Left lung (tissue), 10 donors: ENCODE results near the gene ABTB1. TPM values are rescaled to one million over a fixed set of nuclear protein-coding genes. Genes with fewer than 3 reads are reported as not detected.
"Not testable (repeated sequence)": the region's sequence is repeated elsewhere in the genome, so short reads cannot be mapped to it uniquely, and the experiment has no call there.

ENCODE experiments used
- ATAC-seq: fragments of 200-7000 bp; cut with Tn5 transposase; one replicate; pipeline ENCODE4 v1.9.1; 2020; ENCODE audit warnings: moderate library complexity
- DNase-seq, 4 donors: peaks; one replicate each; pipeline ENCODE4 v3.0.0-alpha.2; 2013 to 2020
- H3K27ac ChIP-seq, 2 donors: fragments of 200-600 bp; sonication (generic) in 1 of 2; one replicate each; pipeline versions ENCODE4 v1.5.0 to v1.8.0; 2020 to 2021
- H3K27me3 ChIP-seq, 2 donors: fragments of 200-600 bp; sonication (generic) in 1 of 2; one replicate each; pipeline versions ENCODE4 v1.5.0 to v1.8.0; 2020 to 2021
- H3K36me3 ChIP-seq, 2 donors: fragments of 200-600 bp; sonication (generic) in 1 of 2; one replicate each; pipeline versions ENCODE4 v1.5.0 to v1.8.0; 2020 to 2021
- H3K4me1 ChIP-seq, 2 donors: fragments of 200-600 bp; one replicate each; pipeline ENCODE4 v1.8.0; 2021
- H3K4me3 ChIP-seq, 2 donors: fragments of 200-600 bp; sonication (generic) in 1 of 2; one replicate each; pipeline versions ENCODE4 v1.5.0 to v1.8.0; 2020 to 2021; ENCODE audit warnings: mild to moderate bottlenecking in 1 of 2
- H3K9me3 ChIP-seq, 2 donors: fragments of 200-600 bp; sonication (generic) in 1 of 2; one replicate each; pipeline versions ENCODE4 v1.5.0 to v1.8.0; 2020 to 2021
- intact Hi-C, 2 donors: fragments of 100-400 bp; cut with DNase I; formaldehyde crosslinking; loops; one replicate each; pipeline versions ENCODE4 v1.11.2 to v1.14.2; 2022
- polyA plus RNA-seq, 6 donors: library from polyadenylated mRNA; unstranded; fragments of 120-200 nt; gene quantifications; one replicate each; pipeline ENCODE4 v1.2.1, GENCODE V29; 2013; ENCODE audit not compliant: insufficient read length in 6 of 6
- total RNA-seq, 2 donors: library from RNA; stranded (reverse); fragmentation: NEBNext Ultra II Directional; extraction: Animal tissue kit (Norgen Biotek cat#: 25700); gene quantifications; one replicate each; pipeline ENCODE4 v1.2.1, GENCODE V29; 2021
- TF ChIP-seq, protein P1 (sequence below), 2 donors: fragments of 200-600 bp; sonication (generic) in 1 of 2; IDR thresholded peaks; one replicate each; pipeline versions ENCODE4 v1.5.0 to v1.8.0; 2021; ENCODE audit warnings: antibody characterized with exemption in 2 of 2
- donor health status: DM: no; HTN: yes; CAD: no.
- donor health status: DM: no; HTN: no; CAD: no.

ABTB1 gene
- total and polyA plus RNA-seq, 8 donors, result 20.2 to 56.1 (median 26.8) TPM

DNA sequence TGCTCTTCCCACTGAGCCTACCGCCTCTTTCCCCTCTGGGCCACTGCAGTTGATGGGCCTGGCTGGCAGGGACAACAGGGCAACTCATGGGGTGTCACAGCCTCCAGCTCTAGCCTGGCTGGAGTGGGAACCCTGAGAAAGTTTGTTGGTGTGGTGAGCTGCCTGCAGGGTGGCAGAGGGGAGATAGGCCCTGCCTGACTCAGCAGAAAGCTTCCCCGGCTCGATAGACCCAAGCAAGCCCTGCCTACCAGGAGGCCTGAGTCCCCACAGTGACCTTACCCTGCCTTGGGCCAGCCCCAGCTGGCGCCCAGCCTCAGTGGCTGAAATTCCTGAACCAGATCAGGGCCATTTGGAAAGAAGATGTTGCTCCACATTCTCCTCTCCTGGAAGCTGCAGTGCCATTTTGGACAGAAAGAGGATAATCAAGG is 29.4 kb downstream of the ABTB1 start:
- peak overlapping the region in 1 of 2 donors; percentile 55 for H3K27ac ChIP-seq
- peaks cover 16 to 59% of the 10 kb centered on the region in 2 donors for H3K4me1 ChIP-seq
- TF ChIP-seq, protein P1, sequence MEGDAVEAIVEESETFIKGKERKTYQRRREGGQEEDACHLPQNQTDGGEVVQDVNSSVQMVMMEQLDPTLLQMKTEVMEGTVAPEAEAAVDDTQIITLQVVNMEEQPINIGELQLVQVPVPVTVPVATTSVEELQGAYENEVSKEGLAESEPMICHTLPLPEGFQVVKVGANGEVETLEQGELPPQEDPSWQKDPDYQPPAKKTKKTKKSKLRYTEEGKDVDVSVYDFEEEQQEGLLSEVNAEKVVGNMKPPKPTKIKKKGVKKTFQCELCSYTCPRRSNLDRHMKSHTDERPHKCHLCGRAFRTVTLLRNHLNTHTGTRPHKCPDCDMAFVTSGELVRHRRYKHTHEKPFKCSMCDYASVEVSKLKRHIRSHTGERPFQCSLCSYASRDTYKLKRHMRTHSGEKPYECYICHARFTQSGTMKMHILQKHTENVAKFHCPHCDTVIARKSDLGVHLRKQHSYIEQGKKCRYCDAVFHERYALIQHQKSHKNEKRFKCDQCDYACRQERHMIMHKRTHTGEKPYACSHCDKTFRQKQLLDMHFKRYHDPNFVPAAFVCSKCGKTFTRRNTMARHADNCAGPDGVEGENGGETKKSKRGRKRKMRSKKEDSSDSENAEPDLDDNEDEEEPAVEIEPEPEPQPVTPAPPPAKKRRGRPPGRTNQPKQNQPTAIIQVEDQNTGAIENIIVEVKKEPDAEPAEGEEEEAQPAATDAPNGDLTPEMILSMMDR (IDR thresholded peaks at IDR 0.05), result no peak
- no peak for ATAC-seq
- intact Hi-C loops, result no loop called here
- H3K4me3 ChIP-seq, result no peak overlapping the region
- no peak for DNase-seq
- peaks cover 0 to 18% of the 10 kb centered on the region in 2 donors for H3K36me3 ChIP-seq
- H3K27me3 ChIP-seq, result no peaks in the 10 kb centered on the region
- no peaks in the 10 kb centered on the region for H3K9me3 ChIP-seq

DNA sequence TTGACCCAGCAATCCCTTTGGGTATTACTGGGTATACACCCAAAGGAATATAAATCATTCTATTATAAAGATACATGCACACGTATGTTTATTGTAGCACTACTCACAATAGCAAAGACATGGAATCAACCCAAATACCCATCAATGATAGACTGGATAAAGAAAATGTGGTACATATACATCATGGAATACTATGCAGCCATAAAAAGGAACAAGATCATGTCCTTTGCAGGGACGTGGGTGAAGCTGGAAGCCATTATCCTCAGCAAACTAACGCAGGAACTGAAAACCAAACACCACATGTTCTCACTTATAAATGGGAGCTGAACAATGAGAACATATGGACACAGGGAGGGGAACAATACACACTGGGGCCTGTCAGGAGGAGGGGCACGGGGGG is 32.1 kb downstream of the ABTB1 start:
- H3K9me3 ChIP-seq, ATAC-seq, DNase-seq, intact Hi-C loops, H3K27ac ChIP-seq, H3K4me3 ChIP-seq, H3K27me3 ChIP-seq: not testable (repeated sequence)
- Histone ChIP-seq H3K4me1 (peaks cover 0 to 34% of the 10 kb centered on the region in 2 donors), H3K36me3 (peaks cover 0 to 35% of the 10 kb centered on the region in 2 donors)

DNA sequence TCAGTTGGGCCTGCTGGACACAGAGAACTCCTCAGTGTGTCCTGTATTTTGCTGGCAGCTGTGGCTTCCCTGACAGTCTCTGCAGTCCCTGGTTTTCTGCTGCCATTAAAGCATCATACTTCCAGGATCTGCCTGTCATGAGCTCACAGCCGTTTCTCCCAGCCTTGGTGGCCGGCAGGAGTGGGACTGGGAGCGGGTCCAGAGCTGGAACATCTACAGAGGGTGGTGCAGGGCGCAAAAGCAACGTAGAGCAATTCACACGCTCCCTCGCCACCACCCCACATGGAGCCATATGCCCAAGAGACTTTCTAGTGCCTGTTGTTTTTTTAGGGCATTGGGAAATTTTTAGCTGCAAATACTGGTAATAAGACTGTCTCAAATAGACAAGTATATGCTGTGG is 33.6 kb downstream of the ABTB1 start:
- Histone ChIP-seq H3K36me3 (peaks cover 0 to 39% of the 10 kb centered on the region in 2 donors), H3K27me3 (no peaks in the 10 kb centered on the region), H3K27ac (no peak overlapping the region), H3K4me1 (peaks cover 0 to 22% of the 10 kb centered on the region in 2 donors), H3K4me3 (no peak overlapping the region), H3K9me3 (no peaks in the 10 kb centered on the region)
- TF ChIP-seq, protein P1 (IDR thresholded peaks at IDR 0.05), result no peak
- intact Hi-C loops, result no loop called here
- ATAC-seq (no peak), DNase-seq (peak in 1 of 4 donors; percentile 29)

DNA sequence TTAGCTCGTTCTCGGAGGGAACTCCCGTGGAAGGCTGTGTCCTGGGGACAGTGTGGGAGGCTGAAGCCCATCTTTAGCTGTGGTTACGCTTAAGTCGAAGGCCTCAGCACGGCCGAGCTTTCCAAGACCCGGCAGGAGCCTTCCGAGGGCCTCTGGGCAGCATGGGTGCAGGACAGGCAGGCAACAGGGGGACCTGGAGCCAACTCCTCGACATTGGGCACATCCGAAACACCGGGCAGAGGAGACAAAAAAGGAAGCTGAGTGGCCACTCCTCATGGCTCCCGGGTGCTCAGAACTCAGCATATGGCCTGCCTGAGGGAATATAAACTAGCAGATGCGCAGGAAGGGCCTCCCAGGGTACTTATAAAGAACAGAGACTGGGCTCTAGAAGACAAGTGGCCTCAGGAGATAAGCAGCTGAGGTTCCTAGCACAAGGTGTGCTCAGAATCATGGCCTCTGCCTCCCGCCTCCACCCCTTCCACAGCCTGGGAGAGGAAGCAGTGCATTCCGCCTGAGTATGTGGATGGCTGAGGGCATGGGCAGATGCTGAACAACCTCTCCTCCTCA is 34.1 kb downstream of the ABTB1 start:
- no peak for ATAC-seq
- Histone ChIP-seq H3K27me3 (no peaks in the 10 kb centered on the region), H3K4me3 (no peak overlapping the region), H3K27ac (no peak overlapping the region), H3K4me1 (peaks cover 0 to 16% of the 10 kb centered on the region in 2 donors), H3K36me3 (peaks cover 0 to 39% of the 10 kb centered on the region in 2 donors), H3K9me3 (no peaks in the 10 kb centered on the region)
- DNase-seq, result peak in 1 of 4 donors; percentile 15
- TF ChIP-seq, protein P1 (IDR thresholded peaks at IDR 0.05), result no peak
- intact Hi-C loops, result no loop called here

DNA sequence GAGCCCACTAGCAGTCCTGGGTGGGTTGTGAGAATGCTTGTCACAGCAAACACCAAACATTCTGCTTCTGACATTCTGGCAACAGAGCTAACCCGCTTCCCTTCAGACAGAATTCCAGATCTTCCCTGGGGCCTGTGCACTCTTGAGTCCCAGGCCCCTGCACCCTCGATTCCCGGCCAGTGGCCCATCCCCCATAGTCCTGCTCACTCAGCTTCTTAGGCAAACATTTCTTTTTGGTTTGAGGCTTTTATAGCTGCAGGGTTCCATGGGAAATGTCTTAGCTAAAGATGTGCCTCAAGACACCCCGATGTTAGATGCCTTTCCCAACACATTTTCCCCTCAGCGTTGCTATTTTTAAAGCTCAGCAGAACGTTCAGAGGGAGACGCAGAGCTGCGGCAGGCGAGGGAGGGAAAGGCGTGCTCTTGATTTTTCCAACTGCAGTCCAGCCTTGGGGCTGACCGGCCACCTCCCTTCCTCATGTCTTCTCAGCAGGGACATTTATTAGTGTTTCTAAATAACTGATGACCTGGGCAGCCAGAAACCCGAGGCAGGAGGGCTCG is 35.2 kb downstream of the ABTB1 start:
- no peaks in the 10 kb centered on the region for H3K27me3 ChIP-seq
- intact Hi-C loops, result no loop called here
- ATAC-seq (no peak), DNase-seq (peak in 2 of 4 donors; percentile 26 to 45)
- H3K4me3 ChIP-seq, result no peak overlapping the region
- H3K27ac ChIP-seq, result peak overlapping the region in 1 of 2 donors; percentile 25
- H3K9me3 ChIP-seq, result no peaks in the 10 kb centered on the region
- H3K36me3 ChIP-seq, result peaks cover 0 to 50% of the 10 kb centered on the region in 2 donors
- H3K4me1 ChIP-seq, result peaks cover 0 to 10% of the 10 kb centered on the region in 2 donors
- TF ChIP-seq, protein P1 (IDR thresholded peaks at IDR 0.05), result no peak
